Measurements from ENCODE around the gene DNM2.
"Not testable (repeated sequence)": the region's sequence is repeated elsewhere in the genome, so short reads cannot be mapped to it uniquely, and the experiment has no call there.

Gene DNM2

DNA sequence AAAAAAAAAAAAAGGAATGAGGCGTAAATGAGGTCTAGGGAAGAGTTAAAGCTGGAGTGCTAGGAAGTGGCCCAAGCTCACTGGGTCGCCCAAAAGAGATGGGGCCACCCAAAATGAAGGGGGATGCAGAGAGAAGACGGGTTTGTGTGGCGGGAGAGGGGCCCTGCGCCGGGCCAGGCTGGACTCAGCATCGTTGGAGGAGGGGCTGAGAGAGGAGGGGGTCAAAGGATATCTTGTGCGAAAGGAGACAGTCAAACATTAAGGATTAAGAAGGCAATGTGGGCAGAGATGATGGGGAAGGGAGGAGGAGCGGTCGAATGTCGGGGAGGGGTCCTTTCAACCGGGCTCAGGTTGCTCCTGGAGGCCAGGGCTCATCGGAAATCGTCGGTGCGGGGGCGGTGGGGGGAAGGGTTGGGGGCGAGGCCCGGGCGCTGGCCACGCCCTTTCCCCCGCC lies 152.6 kb downstream of the DNM2 start:
- DNase-seq (ENCODE audit: low read depth), result no peak

DNA sequence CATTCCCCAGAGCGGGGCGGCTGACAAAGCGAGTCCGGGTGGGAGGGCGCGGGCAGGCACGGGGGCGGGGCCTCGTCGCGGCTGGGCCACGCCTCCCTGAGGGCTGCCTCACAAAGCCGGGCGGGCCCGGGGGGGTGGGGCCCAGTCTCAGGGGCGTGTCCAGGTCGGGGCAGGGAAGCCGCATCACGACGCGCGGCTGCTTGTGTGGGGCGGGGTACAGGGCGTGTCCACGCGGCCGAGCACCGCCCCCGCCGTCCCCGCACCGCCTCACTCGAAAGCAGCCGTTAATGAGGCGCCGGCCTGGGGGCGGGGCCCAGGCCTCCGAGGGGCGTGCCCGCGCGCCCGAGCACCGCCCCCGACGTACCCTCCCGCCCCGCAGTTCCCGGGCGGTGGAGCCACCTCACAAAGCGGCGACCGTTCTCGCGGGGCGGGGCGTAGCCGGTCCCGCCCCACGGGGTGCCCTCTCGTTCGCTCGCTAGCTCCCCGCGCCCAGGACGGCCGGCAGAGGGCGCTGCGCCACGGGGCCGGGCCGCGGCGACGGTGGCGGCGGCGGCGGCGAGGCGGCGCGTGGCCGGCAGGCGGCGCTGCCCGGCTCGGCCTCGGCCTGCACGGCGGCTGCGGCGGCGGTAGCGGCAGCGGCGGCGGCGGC lies 153.2 kb downstream of the DNM2 start, which contains the start of gene CARM1:
TSS of gene CARM1 (plus strand) at position 599 of the 649 bp plus-strand sequence. CDS start 150 bp downstream, outside the sequence.
- peak; percentile 99 for DNase-seq (ENCODE audit: low read depth)

DNA sequence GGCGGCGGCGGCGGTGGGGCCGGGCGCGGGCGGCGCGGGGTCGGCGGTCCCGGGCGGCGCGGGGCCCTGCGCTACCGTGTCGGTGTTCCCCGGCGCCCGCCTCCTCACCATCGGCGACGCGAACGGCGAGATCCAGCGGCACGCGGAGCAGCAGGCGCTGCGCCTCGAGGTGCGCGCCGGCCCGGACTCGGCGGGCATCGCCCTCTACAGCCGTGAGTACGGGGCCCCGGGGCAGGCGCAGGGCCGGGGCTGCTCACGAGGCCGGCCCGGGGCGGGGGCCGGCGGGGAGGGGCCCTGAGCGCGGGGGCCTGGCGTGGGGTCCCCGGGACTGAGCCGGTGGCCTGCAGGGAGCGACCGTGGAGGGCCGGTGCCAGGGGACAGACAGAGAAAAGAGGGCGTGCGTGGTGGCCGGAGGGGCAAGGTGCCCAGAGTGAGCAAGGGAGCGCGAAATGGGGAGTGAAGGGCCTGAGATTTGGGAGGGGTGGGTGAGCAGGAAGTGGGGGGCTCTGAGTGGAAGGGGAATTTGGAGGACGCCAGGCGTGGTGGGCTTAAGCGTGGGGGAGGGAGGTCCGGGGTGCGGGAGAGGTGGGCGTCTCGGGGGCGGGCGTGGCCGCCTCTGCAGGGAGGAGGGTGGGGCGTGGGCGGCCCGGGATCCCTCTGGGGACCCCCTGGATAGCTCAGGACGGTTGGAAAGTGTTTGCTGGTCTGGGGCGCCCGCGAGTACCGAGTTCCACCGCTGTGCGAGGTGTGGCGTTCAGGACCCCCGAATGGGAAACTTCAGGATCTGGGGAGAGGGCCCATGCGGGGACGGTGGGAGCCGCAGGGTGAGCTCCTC lies 154.0 kb downstream of the DNM2 start:
- peak; percentile 11 for DNase-seq (ENCODE audit: low read depth)

DNA sequence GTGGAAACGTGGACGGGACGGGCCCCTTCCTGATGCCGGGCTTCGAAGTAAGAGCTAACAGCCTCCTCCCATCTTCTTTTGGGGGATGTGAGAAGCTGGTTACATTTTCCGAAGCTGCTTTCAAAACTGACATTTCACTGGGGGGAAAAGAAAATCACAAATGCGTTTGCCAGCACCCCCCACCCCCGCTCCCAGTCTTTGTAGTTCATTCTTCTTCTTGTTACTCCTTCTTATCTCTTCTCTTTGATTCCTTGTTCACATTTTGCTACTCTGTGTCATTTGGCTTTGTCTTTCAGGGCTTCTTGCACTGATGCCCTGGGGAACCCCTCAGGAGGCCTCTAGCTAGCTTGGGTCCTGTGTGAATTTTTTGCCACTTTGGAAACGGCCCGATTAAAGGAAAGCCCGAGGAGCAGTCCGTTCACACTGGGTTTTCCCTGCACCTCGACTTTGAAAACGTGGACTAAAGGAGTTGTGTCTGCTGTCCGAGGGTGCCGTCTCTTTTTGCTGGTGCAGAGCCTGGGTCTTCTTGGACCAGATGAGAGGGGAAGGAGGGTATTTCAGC lies 154.7 kb downstream of the DNM2 start:
- DNase-seq (ENCODE audit: low read depth), result peak; percentile 15

DNA sequence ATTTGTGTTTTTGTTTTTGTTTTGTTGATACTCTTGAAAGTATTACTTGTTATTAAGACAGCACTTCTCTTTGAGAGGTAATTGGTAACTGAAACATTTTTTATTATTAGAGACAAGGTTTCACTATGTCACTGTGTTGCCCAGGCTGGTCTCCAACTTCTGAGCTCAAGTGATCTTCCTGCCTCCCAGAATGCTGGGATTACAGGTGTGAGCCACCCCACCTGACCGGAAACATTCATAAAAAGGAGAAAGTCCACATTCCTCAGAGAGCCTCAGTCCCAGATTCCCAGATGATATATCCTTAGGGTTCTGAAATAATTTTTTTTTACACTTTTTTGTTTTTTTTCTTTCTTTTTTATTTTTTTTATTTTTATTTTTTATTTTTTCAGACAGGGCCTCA lies 156.1 kb downstream of the DNM2 start:
- no peak for DNase-seq (ENCODE audit: low read depth)

DNA sequence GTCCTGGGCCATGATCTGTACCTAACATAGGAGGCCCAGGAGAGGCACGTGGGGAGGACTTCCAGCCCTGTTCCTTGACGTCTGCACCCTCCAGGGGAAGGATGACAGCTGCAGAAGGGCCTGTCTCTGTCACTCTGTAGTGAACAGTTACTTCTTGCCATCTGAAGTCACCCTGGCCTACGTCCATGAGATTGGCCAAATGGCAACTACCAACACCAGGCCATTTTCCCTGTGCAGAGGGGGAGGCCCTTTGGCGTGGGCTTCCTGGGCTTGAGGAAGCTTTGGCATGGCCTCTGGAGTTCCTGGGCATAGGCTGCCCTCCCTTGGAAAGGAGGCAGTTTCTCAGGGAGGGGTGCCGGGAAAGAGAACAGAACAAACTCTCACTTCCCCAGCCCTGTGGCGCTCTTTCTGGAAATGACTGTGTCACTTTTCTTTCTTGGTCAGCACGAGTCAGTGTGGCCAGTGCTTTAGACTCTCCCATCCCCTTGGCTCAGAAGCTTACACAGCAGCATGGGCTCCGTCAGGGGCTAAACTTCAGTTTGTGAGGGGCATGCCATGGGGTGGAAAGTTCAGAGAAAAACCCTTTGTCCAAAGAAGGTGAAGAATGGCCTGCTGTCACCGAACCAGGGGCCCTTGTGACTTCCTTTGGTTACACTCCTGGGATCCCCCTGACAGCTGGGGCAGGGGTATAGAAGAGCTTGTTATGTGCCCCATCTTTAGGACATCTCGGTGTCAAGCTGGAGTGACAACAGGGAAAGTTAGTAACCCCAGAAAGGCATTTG lies 158.8 kb downstream of the DNM2 start:
- no peak for DNase-seq (ENCODE audit: low read depth)

DNA sequence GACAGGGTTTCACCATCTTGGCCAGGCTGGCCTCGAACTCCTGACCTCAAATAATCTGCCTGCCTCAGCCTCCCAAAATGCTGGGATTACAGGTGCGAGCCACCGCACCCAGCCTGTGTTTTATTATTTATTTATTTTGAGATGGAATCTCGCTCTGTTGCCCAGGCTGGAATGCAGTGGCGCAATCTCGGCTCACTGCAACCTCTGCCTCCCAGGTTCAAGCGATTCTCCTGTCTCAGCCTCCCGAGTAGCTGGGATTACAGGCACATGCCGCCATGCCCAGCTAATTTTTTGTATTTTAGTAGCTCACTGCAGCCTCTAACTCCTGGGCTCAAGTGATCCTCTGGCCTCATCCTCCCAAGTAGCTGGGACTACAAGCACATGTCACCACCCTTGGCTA lies 159.7 kb downstream of the DNM2 start:
- not testable (repeated sequence) for DNase-seq (ENCODE audit: low read depth)

DNA sequence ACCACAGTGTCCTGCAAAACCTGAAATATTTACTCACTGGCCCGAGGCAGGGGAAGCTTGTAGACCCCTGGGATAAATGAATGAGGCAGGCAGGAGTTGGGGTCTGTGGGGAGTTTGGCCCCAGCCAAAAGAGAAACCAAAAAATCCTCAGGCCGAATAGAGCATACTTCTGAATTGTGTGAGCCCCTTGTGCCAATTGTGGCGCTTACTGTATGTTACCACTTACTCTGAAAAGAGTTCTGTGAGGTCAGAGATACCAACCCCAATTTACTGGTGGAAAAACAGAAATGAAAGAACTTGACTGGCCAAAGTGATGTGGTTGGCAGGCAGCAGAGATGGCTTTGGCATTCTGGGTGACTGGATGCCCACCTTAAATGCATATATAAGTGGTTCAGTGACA lies 160.4 kb downstream of the DNM2 start:
- no peak for DNase-seq (ENCODE audit: low read depth)

Data from stimulated activated CD8-positive, alpha-beta memory T cell treated with anti-CD3 and anti-CD28 coated beads, Interleukin-4, amount 100 ng/mL, for 24 hours (primary cell).